ENCODE results near the gene CDT1. TPM values are rescaled to one million over a fixed set of nuclear protein-coding genes. Genes with fewer than 3 reads are reported as not detected.

CDT1 gene
- total and polyA plus RNA-seq, 2 experiments from 2014 or later: 32.6 to 187 TPM

DNA sequence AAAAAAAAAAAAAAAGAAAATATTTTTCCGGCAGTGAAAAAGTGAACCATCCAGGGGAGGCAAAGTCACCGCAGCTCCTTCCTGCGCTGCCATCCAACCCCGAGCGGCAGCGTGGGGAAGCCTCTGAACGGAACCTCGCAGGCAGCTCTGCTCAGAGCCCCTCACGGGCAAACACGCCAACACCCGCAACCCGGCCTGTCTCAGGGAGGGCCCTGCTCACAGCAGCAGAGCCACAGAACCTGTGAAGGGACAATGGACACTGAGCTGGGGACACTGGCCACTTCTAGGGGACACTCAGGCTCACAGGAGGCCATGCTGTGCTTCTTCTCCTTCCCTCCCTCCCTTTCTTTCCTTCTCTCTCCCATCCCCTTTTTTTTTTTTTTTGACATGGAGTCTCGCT is 29.5 kb downstream of the CDT1 start (continued):
- no peak for TF ChIP-seq JUNB (IDR thresholded peaks at IDR 0.05; ENCODE audit: unreplicated experiment)

DNA sequence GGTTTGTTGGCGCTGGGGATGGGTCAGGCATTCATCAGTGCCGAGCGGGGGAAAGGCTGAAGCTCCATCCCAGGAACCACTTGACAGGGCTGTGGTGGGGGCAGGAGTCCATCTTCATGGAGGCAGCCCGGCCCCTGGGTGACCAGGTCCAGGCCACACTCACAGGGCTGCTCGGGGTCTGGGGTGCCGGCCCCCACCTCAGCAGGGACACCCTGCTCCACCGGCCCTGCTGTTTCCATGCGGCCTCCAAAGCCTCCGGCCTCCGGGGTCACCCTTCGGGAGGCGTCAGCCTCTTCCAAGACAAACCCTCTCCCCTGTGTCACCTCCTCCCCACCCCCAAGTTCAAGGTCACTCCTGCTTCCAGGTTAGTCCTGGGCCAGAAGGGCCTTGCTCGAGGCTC is 31.1 kb downstream of the CDT1 start:
- H3K4me3 Mint-ChIP-seq: no peak overlapping the region
- Histone ChIP-seq H3K9me2 (ENCODE audit: insufficient read depth) (no peaks in the 10 kb centered on the region), H3K79me2 (replicated peaks; ENCODE audit: insufficient read depth) (no peaks in the 10 kb centered on the region), H3K36me3 (ENCODE audit: insufficient read depth) (no peaks in the 10 kb centered on the region), H3K27ac (ENCODE audit: low read depth) (no peak overlapping the region), H2AFZ (no peak overlapping the region), H3F3A (replicated peaks; ENCODE audit: low read depth) (no peaks in the 10 kb centered on the region), H3K4me1 (ENCODE audit: insufficient read depth) (no peaks in the 10 kb centered on the region), H3K4me2 (no peak overlapping the region), H3K27me3 (ENCODE audit: insufficient read depth) (no peaks in the 10 kb centered on the region), H3K4me3 (no peak overlapping the region), H4K20me1 (replicated peaks; ENCODE audit: insufficient read depth) (no peaks in the 10 kb centered on the region)
- no peaks in the 10 kb centered on the region for H3K9me3 Mint-ChIP-seq
- no peak overlapping the region for H3K27ac Mint-ChIP-seq
- no peak for DNase-seq (ENCODE audit: low spot score)
- H3K4me1 Mint-ChIP-seq: no peaks in the 10 kb centered on the region
- H3K27me3 Mint-ChIP-seq (ENCODE audit: insufficient read depth, low read depth, poor library complexity): peaks cover 7% of the 10 kb centered on the region
- peaks cover 4% of the 10 kb centered on the region; the same call in 2 of the 3 replicates for H3K36me3 Mint-ChIP-seq (ENCODE audit: low read depth)
- no peak for ATAC-seq
- TF ChIP-seq EZH2phosphoT487 (IDR thresholded peaks at IDR 0.05; ENCODE audit: unreplicated experiment) (no peak), POLR2AphosphoS5 (IDR thresholded peaks at IDR 0.05; ENCODE audit: low read depth) (no peak), JUNB (IDR thresholded peaks at IDR 0.05; ENCODE audit: unreplicated experiment) (no peak), CREB1 (CRISPR knock-in tag; IDR thresholded peaks at IDR 0.05; ENCODE audit: low read depth) (no peak), EZH2 (IDR thresholded peaks at IDR 0.05; ENCODE audit: low read depth, unreplicated experiment) (no peak), ZNF331 (CRISPR knock-in tag; IDR thresholded peaks at IDR 0.05; ENCODE audit: low read depth) (no peak), ZNF114 (CRISPR knock-in tag; IDR thresholded peaks at IDR 0.05) (no peak), NANOG (IDR thresholded peaks at IDR 0.05; ENCODE audit: borderline replicate concordance) (no peak)
- TF ChIP-seq, protein P1, sequence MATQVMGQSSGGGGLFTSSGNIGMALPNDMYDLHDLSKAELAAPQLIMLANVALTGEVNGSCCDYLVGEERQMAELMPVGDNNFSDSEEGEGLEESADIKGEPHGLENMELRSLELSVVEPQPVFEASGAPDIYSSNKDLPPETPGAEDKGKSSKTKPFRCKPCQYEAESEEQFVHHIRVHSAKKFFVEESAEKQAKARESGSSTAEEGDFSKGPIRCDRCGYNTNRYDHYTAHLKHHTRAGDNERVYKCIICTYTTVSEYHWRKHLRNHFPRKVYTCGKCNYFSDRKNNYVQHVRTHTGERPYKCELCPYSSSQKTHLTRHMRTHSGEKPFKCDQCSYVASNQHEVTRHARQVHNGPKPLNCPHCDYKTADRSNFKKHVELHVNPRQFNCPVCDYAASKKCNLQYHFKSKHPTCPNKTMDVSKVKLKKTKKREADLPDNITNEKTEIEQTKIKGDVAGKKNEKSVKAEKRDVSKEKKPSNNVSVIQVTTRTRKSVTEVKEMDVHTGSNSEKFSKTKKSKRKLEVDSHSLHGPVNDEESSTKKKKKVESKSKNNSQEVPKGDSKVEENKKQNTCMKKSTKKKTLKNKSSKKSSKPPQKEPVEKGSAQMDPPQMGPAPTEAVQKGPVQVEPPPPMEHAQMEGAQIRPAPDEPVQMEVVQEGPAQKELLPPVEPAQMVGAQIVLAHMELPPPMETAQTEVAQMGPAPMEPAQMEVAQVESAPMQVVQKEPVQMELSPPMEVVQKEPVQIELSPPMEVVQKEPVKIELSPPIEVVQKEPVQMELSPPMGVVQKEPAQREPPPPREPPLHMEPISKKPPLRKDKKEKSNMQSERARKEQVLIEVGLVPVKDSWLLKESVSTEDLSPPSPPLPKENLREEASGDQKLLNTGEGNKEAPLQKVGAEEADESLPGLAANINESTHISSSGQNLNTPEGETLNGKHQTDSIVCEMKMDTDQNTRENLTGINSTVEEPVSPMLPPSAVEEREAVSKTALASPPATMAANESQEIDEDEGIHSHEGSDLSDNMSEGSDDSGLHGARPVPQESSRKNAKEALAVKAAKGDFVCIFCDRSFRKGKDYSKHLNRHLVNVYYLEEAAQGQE (IDR thresholded peaks at IDR 0.05; ENCODE audit: unreplicated experiment): no peak
- TF ChIP-seq, protein P2, sequence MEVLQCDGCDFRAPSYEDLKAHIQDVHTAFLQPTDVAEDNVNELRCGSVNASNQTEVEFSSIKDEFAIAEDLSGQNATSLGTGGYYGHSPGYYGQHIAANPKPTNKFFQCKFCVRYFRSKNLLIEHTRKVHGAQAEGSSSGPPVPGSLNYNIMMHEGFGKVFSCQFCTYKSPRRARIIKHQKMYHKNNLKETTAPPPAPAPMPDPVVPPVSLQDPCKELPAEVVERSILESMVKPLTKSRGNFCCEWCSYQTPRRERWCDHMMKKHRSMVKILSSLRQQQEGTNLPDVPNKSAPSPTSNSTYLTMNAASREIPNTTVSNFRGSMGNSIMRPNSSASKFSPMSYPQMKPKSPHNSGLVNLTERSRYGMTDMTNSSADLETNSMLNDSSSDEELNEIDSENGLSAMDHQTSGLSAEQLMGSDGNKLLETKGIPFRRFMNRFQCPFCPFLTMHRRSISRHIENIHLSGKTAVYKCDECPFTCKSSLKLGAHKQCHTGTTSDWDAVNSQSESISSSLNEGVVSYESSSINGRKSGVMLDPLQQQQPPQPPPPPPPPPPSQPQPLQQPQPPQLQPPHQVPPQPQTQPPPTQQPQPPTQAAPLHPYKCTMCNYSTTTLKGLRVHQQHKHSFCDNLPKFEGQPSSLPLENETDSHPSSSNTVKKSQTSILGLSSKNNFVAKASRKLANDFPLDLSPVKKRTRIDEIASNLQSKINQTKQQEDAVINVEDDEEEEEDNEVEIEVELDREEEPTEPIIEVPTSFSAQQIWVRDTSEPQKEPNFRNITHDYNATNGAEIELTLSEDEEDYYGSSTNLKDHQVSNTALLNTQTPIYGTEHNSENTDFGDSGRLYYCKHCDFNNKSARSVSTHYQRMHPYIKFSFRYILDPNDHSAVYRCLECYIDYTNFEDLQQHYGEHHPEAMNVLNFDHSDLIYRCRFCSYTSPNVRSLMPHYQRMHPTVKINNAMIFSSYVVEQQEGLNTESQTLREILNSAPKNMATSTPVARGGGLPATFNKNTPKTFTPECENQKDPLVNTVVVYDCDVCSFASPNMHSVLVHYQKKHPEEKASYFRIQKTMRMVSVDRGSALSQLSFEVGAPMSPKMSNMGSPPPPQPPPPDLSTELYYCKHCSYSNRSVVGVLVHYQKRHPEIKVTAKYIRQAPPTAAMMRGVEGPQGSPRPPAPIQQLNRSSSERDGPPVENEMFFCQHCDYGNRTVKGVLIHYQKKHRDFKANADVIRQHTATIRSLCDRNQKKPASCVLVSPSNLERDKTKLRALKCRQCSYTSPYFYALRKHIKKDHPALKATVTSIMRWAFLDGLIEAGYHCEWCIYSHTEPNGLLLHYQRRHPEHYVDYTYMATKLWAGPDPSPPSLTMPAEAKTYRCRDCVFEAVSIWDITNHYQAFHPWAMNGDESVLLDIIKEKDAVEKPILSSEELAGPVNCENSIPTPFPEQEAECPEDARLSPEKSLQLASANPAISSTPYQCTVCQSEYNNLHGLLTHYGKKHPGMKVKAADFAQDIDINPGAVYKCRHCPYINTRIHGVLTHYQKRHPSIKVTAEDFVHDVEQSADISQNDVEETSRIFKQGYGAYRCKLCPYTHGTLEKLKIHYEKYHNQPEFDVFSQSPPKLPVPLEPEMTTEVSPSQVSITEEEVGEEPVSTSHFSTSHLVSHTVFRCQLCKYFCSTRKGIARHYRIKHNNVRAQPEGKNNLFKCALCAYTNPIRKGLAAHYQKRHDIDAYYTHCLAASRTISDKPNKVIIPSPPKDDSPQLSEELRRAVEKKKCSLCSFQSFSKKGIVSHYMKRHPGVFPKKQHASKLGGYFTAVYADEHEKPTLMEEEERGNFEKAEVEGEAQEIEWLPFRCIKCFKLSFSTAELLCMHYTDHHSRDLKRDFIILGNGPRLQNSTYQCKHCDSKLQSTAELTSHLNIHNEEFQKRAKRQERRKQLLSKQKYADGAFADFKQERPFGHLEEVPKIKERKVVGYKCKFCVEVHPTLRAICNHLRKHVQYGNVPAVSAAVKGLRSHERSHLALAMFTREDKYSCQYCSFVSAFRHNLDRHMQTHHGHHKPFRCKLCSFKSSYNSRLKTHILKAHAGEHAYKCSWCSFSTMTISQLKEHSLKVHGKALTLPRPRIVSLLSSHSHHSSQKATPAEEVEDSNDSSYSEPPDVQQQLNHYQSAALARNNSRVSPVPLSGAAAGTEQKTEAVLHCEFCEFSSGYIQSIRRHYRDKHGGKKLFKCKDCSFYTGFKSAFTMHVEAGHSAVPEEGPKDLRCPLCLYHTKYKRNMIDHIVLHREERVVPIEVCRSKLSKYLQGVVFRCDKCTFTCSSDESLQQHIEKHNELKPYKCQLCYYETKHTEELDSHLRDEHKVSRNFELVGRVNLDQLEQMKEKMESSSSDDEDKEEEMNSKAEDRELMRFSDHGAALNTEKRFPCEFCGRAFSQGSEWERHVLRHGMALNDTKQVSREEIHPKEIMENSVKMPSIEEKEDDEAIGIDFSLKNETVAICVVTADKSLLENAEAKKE (CRISPR knock-in tag; IDR thresholded peaks at IDR 0.05): no peak
- TF ChIP-seq, protein P3, sequence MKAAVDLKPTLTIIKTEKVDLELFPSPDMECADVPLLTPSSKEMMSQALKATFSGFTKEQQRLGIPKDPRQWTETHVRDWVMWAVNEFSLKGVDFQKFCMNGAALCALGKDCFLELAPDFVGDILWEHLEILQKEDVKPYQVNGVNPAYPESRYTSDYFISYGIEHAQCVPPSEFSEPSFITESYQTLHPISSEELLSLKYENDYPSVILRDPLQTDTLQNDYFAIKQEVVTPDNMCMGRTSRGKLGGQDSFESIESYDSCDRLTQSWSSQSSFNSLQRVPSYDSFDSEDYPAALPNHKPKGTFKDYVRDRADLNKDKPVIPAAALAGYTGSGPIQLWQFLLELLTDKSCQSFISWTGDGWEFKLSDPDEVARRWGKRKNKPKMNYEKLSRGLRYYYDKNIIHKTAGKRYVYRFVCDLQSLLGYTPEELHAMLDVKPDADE (IDR thresholded peaks at IDR 0.05): no peak
- TF ChIP-seq, protein P4, sequence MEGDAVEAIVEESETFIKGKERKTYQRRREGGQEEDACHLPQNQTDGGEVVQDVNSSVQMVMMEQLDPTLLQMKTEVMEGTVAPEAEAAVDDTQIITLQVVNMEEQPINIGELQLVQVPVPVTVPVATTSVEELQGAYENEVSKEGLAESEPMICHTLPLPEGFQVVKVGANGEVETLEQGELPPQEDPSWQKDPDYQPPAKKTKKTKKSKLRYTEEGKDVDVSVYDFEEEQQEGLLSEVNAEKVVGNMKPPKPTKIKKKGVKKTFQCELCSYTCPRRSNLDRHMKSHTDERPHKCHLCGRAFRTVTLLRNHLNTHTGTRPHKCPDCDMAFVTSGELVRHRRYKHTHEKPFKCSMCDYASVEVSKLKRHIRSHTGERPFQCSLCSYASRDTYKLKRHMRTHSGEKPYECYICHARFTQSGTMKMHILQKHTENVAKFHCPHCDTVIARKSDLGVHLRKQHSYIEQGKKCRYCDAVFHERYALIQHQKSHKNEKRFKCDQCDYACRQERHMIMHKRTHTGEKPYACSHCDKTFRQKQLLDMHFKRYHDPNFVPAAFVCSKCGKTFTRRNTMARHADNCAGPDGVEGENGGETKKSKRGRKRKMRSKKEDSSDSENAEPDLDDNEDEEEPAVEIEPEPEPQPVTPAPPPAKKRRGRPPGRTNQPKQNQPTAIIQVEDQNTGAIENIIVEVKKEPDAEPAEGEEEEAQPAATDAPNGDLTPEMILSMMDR (conservative IDR thresholded peaks at IDR 0.05; ENCODE audit: low read depth in 2 of 2): no peak
